SU-DHL-6 (cell line): ENCODE results near the gene KDM3B.

Source experiments
- H2AFZ ChIP-seq: fragments of 200-600 bp; sonication (generic); 2 replicates; pipeline ENCODE4 v1.6.1; 2014; ENCODE audit warnings: low read depth, mild to moderate bottlenecking, moderate library complexity, mixed read lengths, antibody characterized with exemption, low read length; ENCODE audit not compliant: severe bottlenecking
- H3F3A ChIP-seq: fragments of 200-600 bp; shearing (Covaris generic); 2 replicates; pipeline ENCODE4 v1.6.0; 2016; ENCODE audit warnings: antibody characterized with exemption, mild to moderate bottlenecking; ENCODE audit not compliant: insufficient read depth
- H3K27ac ChIP-seq: fragments of 200-600 bp; sonication (generic); 2 replicates; pipeline ENCODE4 v1.5.1; 2016; ENCODE audit warnings: low read depth, mild to moderate bottlenecking, low read length, moderate library complexity, mixed read lengths
- H3K27me3 ChIP-seq: fragments of 200-600 bp; sonication (generic), shearing (Covaris generic); 2 replicates; pipeline ENCODE4 v1.6.0; 2014; ENCODE audit warnings: mild to moderate bottlenecking, low read length
- H3K36me3 ChIP-seq: fragments of 200-600 bp; sonication (generic); 2 replicates; pipeline ENCODE4 v1.6.1; 2014; ENCODE audit warnings: mild to moderate bottlenecking, low read length, mixed read lengths
- H3K4me2 ChIP-seq: fragments of 300-600, 200-600 bp; shearing (Covaris generic), sonication (generic); 2 replicates; pipeline ENCODE4 v1.6.0; 2014; ENCODE audit warnings: low read length, low read depth, mild to moderate bottlenecking; ENCODE audit not compliant: poor library complexity, severe bottlenecking
- H3K4me3 ChIP-seq: fragments of 200-600 bp; sonication (generic); 2 replicates; pipeline ENCODE4 v1.5.1; 2014; ENCODE audit warnings: antibody characterized with exemption, low read length, mild to moderate bottlenecking, mixed read lengths; ENCODE audit not compliant: insufficient read depth, poor library complexity, severe bottlenecking
- H3K79me2 ChIP-seq: fragments of 200-600 bp; sonication (generic); 2 replicates; pipeline ENCODE4 v1.6.1; 2014; ENCODE audit warnings: mild to moderate bottlenecking, low read length, moderate library complexity; ENCODE audit not compliant: insufficient read depth
- H3K9ac ChIP-seq: fragments of 200-600 bp; sonication (generic); 2 replicates; pipeline ENCODE4 v1.7.0; 2014; ENCODE audit warnings: mild to moderate bottlenecking, low read length
- H3K9me2 ChIP-seq: fragments of 200-600 bp; sonication (generic); replicated peaks from 2 replicates; pipeline ENCODE4 v1.6.1; 2014; ENCODE audit warnings: low read length; ENCODE audit not compliant: insufficient read depth
- H3K9me3 ChIP-seq: fragments of 200-600 bp; sonication (generic); 2 replicates; pipeline ENCODE4 v1.6.1; 2014; ENCODE audit warnings: low read length, mixed read lengths; ENCODE audit not compliant: insufficient read depth
- H4K20me1 ChIP-seq: fragments of 200-600 bp; sonication (generic); 2 replicates; pipeline ENCODE4 v1.6.1; 2014; ENCODE audit warnings: low read depth, mild to moderate bottlenecking, antibody characterized with exemption, low read length, moderate library complexity, mixed read lengths
- CTCF ChIP-seq: fragments of 200-600 bp; sonication (generic); IDR thresholded peaks from one replicate; pipeline ENCODE4 v1.5.1; 2017; ENCODE audit warnings: antibody characterized with exemption, mild to moderate bottlenecking, low read length, moderate library complexity; ENCODE audit not compliant: insufficient read depth, poor library complexity, severe bottlenecking
- EZH2phosphoT487 ChIP-seq: fragments of 200-600 bp; sonication (generic), shearing (Covaris generic); conservative IDR thresholded peaks from 2 replicates; pipeline ENCODE4 v1.6.1; 2018; ENCODE audit warnings: mild to moderate bottlenecking, antibody characterized with exemption, low read length, moderate library complexity, mixed read lengths

KDM3B gene

GRCh38 chr5:138339464-138339863 lies 13.0 kb upstream of the KDM3B start:
- Histone ChIP-seq H3K27ac (peak overlapping the region; percentile 56), H3K36me3 (peaks cover 10% of the 10 kb centered on the region; the same call in 1 of the 2 replicates), H3K4me2 (peak overlapping the region; percentile 94), H3K27me3 (no peaks in the 10 kb centered on the region), H2AFZ (no peak overlapping the region), H3K9me2 (no peaks in the 10 kb centered on the region), H3K9ac (peak overlapping the region; percentile 88), H4K20me1 (no peaks in the 10 kb centered on the region), H3F3A (peaks cover 13% of the 10 kb centered on the region; the same call in 1 of the 2 replicates), H3K4me3 (peak overlapping the region; percentile 67), H3K9me3 (no peaks in the 10 kb centered on the region), H3K79me2 (peaks cover 31% of the 10 kb centered on the region)
- TF ChIP-seq EZH2phosphoT487 (no peak), CTCF (no peak)

- Histone ChIP-seq H3K9me3 (no peaks in the 10 kb centered on the region), H3F3A (peaks cover 13% of the 10 kb centered on the region; the same call in 1 of the 2 replicates), H3K4me2 (peak overlapping the region; percentile 94), H3K4me3 (peak overlapping the region; percentile 67), H4K20me1 (no peaks in the 10 kb centered on the region), H3K27me3 (no peaks in the 10 kb centered on the region), H3K9me2 (no peaks in the 10 kb centered on the region), H3K27ac (peak overlapping the region; percentile 56; the same call in 1 of the 2 replicates), H3K36me3 (peaks cover 10% of the 10 kb centered on the region; the same call in 1 of the 2 replicates), H2AFZ (no peak overlapping the region), H3K79me2 (peaks cover 31% of the 10 kb centered on the region), H3K9ac (peak overlapping the region; percentile 88; the same call in 1 of the 2 replicates)
- no peak for TF ChIP-seq EZH2phosphoT487
- no peak for TF ChIP-seq CTCF
Observed at GRCh38 chr5:138340008-138340407, 12.5 kb upstream of the KDM3B start.

GRCh38 chr5:138344887-138345622 lies 7.4 kb upstream of the KDM3B start:
- no peak overlapping the region for H2AFZ ChIP-seq
- H3K27ac ChIP-seq: no peak overlapping the region
- H3F3A ChIP-seq: 0 out of 2 replicates have a peak, but pooled peaks cover under 1% of the 10 kb centered on the region
- no peak overlapping the region for H3K4me3 ChIP-seq
- TF ChIP-seq CTCF: no peak
- no peak for TF ChIP-seq EZH2phosphoT487
- H3K36me3 ChIP-seq: peaks cover 10% of the 10 kb centered on the region; the same call in 1 of the 2 replicates
- no peak overlapping the region for H3K9ac ChIP-seq
- H3K79me2 ChIP-seq: peaks cover 12% of the 10 kb centered on the region
- H3K9me3 ChIP-seq: no peaks in the 10 kb centered on the region
- H3K27me3 ChIP-seq: no peaks in the 10 kb centered on the region
- no peaks in the 10 kb centered on the region for H4K20me1 ChIP-seq
- H3K9me2 ChIP-seq: no peaks in the 10 kb centered on the region
- H3K4me2 ChIP-seq: no peak overlapping the region
